Posterior cingulate gyrus (tissue), 11 donors: Measurements from ENCODE around the gene BLOC1S5.

Experiments used
- DNase-seq, 10 donors: peaks; one replicate each; pipeline versions ENCODE4 v3.0.0 to v3.0.0-alpha.2; 2020 to 2021; ENCODE audit warnings: mixed read lengths in 3 of 10
- intact Hi-C: fragments of 100-400 bp; cut with DNase I; formaldehyde crosslinking; loops from one replicate; pipeline ENCODE4 v1.15.1; 2023

The BLOC1S5 gene, protein sequence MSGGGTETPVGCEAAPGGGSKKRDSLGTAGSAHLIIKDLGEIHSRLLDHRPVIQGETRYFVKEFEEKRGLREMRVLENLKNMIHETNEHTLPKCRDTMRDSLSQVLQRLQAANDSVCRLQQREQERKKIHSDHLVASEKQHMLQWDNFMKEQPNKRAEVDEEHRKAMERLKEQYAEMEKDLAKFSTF

DNA sequence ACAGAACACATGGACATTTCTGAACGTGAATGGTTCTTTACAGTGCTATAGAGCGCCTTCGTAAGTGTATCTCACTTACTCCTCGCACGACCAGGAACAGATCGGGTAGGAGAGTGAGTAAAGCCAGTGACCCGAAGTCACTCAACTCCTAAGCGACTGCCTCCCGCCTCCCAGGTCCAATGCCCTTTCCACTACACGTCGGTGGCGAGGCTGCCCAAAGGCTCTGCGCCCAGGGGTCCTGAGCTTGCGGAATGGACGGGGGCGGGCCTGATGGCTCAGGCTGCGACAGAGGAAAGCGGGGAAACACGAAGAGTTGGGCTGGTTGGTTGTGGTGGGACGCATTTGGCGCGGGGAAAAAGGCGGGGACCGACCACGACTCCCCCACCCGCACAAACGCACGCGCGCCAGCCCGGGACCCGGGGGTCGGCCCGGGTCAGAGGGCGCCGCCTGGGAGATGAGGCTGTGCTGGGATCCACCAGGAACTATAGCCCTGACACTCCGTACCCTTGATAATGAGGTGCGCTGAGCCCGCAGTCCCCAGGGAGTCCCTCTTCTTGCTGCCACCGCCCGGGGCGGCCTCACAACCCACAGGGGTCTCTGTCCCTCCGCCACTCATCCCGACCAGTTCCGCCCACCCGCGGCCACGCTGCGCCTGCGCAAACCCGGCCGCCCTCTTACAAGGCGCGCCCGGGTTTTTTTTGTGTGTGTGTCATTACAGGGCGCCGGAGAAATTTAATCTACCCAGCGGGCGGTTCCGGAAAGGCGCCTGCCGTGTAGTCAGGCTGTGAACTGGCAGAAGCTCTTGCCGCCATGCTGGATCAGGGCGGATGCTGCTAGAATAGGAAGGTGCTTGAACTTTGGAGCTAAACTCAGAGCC is at the start of gene BLOC1S5:
Gene BLOC1S5, minus strand, starts transcription at position 629 of the 877 bp plus-strand sequence. Its CDS starts 13 bp downstream, at position 616.
- intact Hi-C loops, result loop anchor here (1.0 to 10.0 kb wide), 3 partner anchors 38 to 789 kb away; partner anchors contain the start of genes EEF1E1 and TXNDC5
- DNase-seq, result peak; percentile 88 to 99 (median 94)

DNA sequence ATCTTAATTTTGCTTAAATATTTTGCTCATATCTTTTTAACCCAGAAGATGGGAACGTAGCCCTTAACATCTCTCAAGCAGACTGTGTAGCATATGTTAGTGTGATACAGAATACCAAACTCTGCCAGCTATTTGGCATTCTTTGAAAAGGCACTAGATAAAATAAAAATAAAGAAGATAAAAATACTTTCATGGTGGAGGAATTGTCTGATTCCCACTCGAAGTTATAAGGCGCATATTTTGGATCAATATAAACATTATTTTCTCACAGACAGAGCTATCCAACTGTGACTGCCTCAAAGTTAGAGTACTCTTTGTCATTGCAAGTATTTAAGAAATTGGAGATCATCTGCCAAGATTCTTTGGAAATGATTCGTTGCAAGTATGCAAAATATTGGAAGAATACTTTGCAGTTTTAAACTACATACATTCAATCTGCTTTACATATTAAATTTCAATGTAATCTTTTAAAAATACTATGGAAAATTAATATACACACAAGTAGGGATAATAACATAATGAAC is 49.0 kb upstream of the BLOC1S5 start:
- no peak for DNase-seq
- intact Hi-C loops, result no loop called here

DNA sequence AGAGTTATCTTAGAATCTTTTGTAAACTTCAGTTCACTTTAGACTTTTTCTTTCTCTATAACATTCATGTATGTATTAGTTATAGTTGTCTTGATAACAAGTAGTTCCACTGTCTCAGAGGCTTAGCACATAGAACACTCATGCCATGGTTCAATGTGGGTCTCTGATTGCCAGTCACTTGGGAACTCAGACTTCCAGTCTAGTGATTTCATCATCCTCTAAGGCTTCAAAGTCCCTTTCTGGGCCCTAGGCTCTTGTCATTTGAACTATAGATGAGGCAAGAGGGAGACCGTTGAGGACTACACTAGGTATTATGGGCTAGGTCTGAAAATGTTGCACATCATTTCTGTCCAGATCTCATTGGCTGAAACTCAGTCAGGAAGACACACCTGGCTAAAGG is 46.5 kb upstream of the BLOC1S5 start:
- intact Hi-C loops, result no loop called here
- no peak for DNase-seq

GRCh38 chr6:8110117-8110721 is 46.0 kb upstream of the BLOC1S5 start:
- DNase-seq, result no peak
- intact Hi-C loops, result no loop called here

DNA sequence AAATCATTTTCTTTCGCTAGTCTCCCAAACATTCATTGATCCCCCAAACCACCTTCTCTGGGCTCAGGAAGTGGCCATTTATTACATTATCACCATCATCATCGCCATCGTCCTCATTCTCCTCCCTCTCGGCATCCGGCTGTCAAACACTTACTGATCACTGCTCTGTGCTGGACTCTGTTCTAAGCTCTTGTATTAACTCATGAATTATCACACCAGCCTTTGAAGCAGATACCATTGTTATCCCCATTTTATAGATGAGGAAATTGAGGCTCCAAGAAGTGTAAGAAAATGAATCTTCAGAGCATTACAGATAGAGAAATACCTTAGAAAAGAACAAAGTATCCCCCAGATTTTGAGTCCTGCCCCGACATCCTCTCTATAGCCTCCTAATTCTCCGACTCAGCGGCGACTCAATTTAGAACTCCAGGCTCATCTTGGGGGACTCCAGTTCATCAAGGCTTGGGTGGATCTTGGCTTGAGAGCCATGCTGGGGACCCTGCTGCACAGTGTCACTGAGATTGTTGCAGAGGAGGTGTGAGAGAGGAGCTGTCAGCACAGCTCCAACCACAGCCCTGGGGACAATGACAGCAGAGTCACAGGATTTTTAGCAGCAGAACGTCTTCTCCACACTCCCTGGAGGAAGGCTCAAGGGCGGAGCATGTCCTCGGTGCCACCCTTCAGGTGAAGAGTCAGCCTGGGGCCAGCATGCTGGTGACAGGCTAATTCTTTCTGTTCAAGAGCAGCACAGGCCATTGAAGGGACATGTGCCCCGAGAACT is 44.8 kb upstream of the BLOC1S5 start:
- no peak for DNase-seq
- intact Hi-C loops, result no loop called here

DNA sequence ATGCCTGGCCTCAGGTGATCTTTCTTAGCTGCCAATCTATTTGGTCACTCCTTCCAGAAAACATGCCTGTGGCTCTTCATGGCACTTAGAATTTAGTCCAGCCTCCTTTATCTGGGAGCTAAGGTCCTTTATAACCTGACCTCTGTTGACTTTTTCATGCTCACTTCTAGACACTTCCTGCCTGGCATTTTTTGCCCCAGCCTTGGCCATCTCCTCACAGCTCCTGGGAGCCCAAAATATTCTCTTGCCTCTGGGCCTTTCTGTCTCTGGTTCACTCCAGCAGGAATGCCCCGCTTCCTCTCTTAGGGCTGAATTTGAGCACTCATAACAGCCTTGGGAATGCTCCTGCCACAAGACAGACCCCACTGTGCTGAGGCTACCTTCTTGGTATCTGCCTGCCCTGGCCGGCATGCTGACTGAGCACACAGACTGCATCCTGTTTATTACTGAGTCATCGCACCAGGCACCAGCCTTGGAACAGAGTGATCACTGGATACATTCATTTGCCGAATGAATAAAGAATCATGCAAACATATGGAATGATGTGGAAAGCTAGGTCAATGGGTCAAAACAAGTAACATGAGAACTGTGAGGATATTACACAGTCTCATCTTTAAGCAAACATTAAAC is 44.0 kb upstream of the BLOC1S5 start:
- intact Hi-C loops, result no loop called here
- peak in 1 of 10 donors; percentile 12 for DNase-seq

- intact Hi-C loops, result no loop called here
- no peak for DNase-seq
These were observed 41.6 kb upstream of the BLOC1S5 start for GRCh38 chr6:8105791-8106190.

GRCh38 chr6:8103726-8104125 is 39.5 kb upstream of the BLOC1S5 start:
- intact Hi-C loops, result no loop called here
- DNase-seq, result no peak

GRCh38 chr6:8102122-8102958 is 38.2 kb upstream of the BLOC1S5 start, which contains the start of gene EEF1E1:
Gene EEF1E1 (minus strand): TSS chr6:8102548. CDS start chr6:8102521, 27 bp downstream.
- DNase-seq, result peak; percentile 92 to 99 (median 97)
- intact Hi-C loops, result loop anchor here (1.0 kb wide), 1 partner anchor 38 kb away; the partner anchor contains the start of gene BLOC1S5

DNA sequence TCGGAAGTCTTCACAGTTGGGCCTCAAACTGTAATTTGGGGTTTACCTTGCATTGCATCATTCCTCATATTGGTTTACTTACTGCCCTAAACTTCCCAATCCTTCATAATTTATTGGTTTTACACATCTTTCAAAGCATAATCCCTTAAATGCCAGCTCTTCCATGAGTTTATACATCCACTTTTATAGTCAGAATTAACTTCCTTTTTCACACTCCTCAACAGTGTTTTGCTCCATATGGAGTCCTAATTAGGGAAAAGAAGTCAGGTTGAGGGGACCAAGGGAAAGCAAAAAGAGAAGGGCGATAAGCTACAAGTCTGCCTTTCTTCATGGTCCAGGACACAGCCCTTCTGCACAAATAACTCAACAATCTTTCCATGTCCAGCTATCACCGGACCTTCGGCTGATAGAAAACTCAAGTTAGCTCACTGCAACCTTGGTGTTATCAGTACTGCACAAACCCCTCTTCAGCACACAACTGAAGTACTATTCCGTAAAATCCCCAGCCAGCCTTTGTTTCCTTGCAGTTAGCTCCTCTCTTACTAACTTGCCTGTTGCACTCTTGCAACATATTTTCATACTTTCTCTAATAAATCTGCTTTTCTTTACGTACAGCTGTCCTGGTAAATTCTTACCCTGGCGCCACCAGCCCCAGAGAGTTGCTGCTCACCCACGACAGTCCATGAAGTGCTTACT is 36.1 kb upstream of the BLOC1S5 start:
- intact Hi-C loops, result no loop called here
- no peak for DNase-seq

- no peak for DNase-seq
- intact Hi-C loops, result no loop called here
These were observed 26.5 kb upstream of the BLOC1S5 start for GRCh38 chr6:8090650-8091049.

GRCh38 chr6:8088886-8089285 is 24.7 kb upstream of the BLOC1S5 start:
- no peak for DNase-seq
- intact Hi-C loops, result no loop called here

- intact Hi-C loops, result no loop called here
- no peak for DNase-seq
These were observed 23.9 kb upstream of the BLOC1S5 start for GRCh38 chr6:8087870-8088754.

DNA sequence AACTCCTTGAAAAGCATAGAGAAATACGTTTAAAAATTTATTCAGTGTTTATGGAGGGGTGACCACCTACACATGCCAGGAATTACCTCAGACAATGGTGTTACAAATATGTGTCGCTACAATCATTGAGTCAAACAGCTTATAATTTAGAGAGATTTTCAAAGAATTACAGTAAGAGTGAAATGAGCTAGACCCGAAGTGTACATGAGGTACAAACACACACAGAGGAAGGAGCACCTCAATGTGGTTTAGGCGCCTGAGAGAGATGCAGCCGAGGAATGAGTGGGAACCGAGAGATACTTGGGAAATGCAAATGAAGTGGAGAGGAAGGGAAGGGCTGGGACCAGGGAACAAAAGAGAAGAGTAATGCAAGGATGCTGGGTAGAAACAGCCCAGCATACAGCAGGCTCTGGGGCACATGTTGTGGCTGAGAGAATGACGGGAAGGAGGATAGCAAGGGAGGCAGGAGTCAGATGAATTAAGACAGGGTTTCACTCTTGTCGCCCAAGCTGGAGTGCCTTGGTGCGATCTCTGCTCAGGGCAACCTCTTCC is 22.6 kb upstream of the BLOC1S5 start:
- no peak for DNase-seq
- intact Hi-C loops, result no loop called here

DNA sequence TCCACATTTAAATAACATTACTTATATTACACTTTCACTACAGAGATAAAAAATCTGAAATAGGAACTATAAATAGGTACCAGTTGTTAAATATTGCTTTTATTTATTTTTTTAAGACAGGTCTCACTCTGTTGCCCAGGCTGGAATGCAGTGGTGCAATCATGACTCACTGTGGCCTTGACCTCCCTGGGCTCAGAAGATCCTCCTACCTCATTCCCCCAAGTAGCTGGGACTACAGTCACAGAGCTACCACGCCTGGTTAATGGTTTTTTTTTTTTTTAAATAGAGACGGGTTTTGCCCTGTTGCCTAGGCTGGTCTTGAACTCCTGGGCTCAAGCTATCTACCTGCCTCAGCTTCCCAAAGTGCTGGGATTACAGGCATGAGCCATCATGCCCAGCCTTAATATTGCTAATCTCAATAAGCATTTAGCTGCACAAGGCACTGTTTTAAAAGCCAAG is 20.9 kb upstream of the BLOC1S5 start:
- no peak for DNase-seq
- intact Hi-C loops, result no loop called here

DNA sequence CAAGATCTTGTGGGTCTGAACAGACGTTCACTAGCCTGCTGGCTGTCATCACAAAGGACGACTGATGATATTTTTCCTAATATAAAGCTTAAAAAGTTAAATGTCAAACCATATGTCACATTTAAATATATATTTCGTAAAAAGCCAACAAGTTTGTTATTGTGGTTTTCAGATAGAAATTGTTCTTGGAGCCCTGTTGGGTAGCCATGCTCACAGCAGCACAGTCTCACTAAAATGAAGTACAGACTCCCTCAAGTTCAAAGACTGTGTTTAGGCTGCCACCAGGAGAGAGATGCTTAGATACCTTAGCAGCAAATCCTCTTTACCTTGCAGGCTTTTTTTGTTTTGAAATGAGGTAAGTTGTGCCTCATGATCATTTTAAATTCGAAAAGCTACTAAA is 20.4 kb upstream of the BLOC1S5 start:
- intact Hi-C loops, result no loop called here
- DNase-seq, result no peak
